ENCODE results near the gene NXPH3. TPM values are rescaled to one million over a fixed set of nuclear protein-coding genes. Genes with fewer than 3 reads are reported as not detected.

NXPH3 gene
- total RNA-seq, 1 donor from 2014 or later = 4.5 TPM

GRCh38 chr17:49552070-49552751 is 23.5 kb upstream of the NXPH3 start:
- intact Hi-C loops (cut with DNase I) = no loop called here
- Histone ChIP-seq H3K4me3 (no peak overlapping the region), H3K27me3 (ENCODE audit: low read depth) (no peaks in the 10 kb centered on the region), H3K27ac (no peak overlapping the region), H3K36me3 (no peaks in the 10 kb centered on the region), H3K9me3 (no peaks in the 10 kb centered on the region), H3K4me1 (peaks cover 6% of the 10 kb centered on the region)
- DNase-seq (no peak), ATAC-seq (no peak)
- no peak for TF ChIP-seq CTCF (IDR thresholded peaks at IDR 0.05)

GRCh38 chr17:49553676-49554335 is 21.9 kb upstream of the NXPH3 start:
- Histone ChIP-seq H3K9me3 (no peaks in the 10 kb centered on the region), H3K27me3 (ENCODE audit: low read depth) (peaks cover 8% of the 10 kb centered on the region), H3K36me3 (no peaks in the 10 kb centered on the region), H3K4me3 (no peak overlapping the region), H3K4me1 (peaks cover 6% of the 10 kb centered on the region), H3K27ac (no peak overlapping the region)
- intact Hi-C loops (cut with DNase I) = no loop called here
- TF ChIP-seq CTCF (IDR thresholded peaks at IDR 0.05) = no peak
- ATAC-seq = no peak
- DNase-seq = no peak

- intact Hi-C loops (cut with DNase I) = no loop called here
- Histone ChIP-seq H3K9me3 (no peaks in the 10 kb centered on the region), H3K27ac (no peak overlapping the region), H3K4me1 (peaks cover 6% of the 10 kb centered on the region), H3K27me3 (ENCODE audit: low read depth) (peaks cover 8% of the 10 kb centered on the region), H3K36me3 (no peaks in the 10 kb centered on the region), H3K4me3 (no peak overlapping the region)
- ATAC-seq (peak in 1 of 2 donors; percentile 12), DNase-seq (no peak)
- TF ChIP-seq CTCF (IDR thresholded peaks at IDR 0.05) = no peak
Observed at GRCh38 chr17:49554694-49555494, 20.8 kb upstream of the NXPH3 start.

GRCh38 chr17:49555495-49556222 is 20.0 kb upstream of the NXPH3 start:
- no peak for TF ChIP-seq CTCF (IDR thresholded peaks at IDR 0.05)
- Histone ChIP-seq H3K4me3 (no peak overlapping the region), H3K27me3 (ENCODE audit: low read depth) (peaks cover 8% of the 10 kb centered on the region), H3K9me3 (no peaks in the 10 kb centered on the region), H3K27ac (no peak overlapping the region), H3K4me1 (peaks cover 6% of the 10 kb centered on the region), H3K36me3 (no peaks in the 10 kb centered on the region)
- DNase-seq (no peak), ATAC-seq (peak; percentile 2 to 4)
- intact Hi-C loops (cut with DNase I) = no loop called here

Data from lower lobe of right lung (tissue), 2 donors.